ENCODE measurements around the gene CDCA7L.
"Not testable (repeated sequence)": the region's sequence is repeated elsewhere in the genome, so short reads cannot be mapped to it uniquely, and the experiment has no call there.

Gene CDCA7L

GRCh38 chr7:21886396-21886795 is 59.3 kb downstream of the CDCA7L start:
- Histone ChIP-seq H3K4me1 (no peaks in the 10 kb centered on the region), H3K4me3 (ENCODE audit: low read depth, low read length) (no peak overlapping the region), H3K27me3 (ENCODE audit: control insufficient read depth, insufficient read depth, low read length) (no peaks in the 10 kb centered on the region), H3K9me3 (ENCODE audit: control insufficient read depth, low read length) (no peaks in the 10 kb centered on the region), H3K9ac (no peak overlapping the region), H3K4me2 (ENCODE audit: low read length) (no peak overlapping the region), H3K27ac (no peak overlapping the region), H3K79me2 (no peaks in the 10 kb centered on the region), H2AFZ (no peak overlapping the region), H3K36me3 (ENCODE audit: control insufficient read depth, insufficient read depth, low read length) (no peaks in the 10 kb centered on the region)
- TF ChIP-seq, protein P1, sequence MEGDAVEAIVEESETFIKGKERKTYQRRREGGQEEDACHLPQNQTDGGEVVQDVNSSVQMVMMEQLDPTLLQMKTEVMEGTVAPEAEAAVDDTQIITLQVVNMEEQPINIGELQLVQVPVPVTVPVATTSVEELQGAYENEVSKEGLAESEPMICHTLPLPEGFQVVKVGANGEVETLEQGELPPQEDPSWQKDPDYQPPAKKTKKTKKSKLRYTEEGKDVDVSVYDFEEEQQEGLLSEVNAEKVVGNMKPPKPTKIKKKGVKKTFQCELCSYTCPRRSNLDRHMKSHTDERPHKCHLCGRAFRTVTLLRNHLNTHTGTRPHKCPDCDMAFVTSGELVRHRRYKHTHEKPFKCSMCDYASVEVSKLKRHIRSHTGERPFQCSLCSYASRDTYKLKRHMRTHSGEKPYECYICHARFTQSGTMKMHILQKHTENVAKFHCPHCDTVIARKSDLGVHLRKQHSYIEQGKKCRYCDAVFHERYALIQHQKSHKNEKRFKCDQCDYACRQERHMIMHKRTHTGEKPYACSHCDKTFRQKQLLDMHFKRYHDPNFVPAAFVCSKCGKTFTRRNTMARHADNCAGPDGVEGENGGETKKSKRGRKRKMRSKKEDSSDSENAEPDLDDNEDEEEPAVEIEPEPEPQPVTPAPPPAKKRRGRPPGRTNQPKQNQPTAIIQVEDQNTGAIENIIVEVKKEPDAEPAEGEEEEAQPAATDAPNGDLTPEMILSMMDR (IDR thresholded peaks at IDR 0.05), result no peak

- Histone ChIP-seq H3K27ac (no peak overlapping the region), H3K4me2 (ENCODE audit: low read length) (no peak overlapping the region), H3K27me3 (ENCODE audit: control insufficient read depth, insufficient read depth, low read length) (no peaks in the 10 kb centered on the region), H3K36me3 (ENCODE audit: control insufficient read depth, insufficient read depth, low read length) (no peaks in the 10 kb centered on the region), H3K9ac (no peak overlapping the region), H3K4me3 (ENCODE audit: low read depth, low read length) (no peak overlapping the region), H3K79me2 (no peaks in the 10 kb centered on the region), H3K9me3 (ENCODE audit: control insufficient read depth, low read length) (no peaks in the 10 kb centered on the region), H3K4me1 (no peaks in the 10 kb centered on the region), H2AFZ (no peak overlapping the region)
- TF ChIP-seq, protein P1 (IDR thresholded peaks at IDR 0.05), result no peak
These were observed 61.2 kb downstream of the CDCA7L start for GRCh38 chr7:21884496-21884895.

DNA sequence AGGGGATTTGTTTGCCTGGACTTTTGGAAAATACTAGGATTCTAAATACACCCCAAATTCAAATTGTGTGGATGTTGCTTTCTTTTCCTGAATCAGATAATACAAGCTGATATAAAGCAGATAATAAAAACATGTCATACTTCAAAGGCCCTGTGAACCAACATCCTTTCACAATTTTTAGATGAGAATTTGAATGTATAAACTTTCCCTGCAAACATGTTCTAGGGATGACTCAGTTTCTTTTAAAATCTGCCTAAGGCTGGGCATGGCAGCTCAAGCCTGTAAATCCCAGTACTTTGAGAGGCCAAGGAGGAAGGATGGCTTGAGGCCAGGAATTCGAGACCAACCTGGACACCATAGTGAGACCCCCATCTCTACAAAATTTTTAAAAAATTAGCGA is 62.2 kb downstream of the CDCA7L start:
- H3K9ac ChIP-seq; H2AFZ ChIP-seq; H3K9me3 ChIP-seq (ENCODE audit: control insufficient read depth, low read length); H3K4me2 ChIP-seq (ENCODE audit: low read length); H3K4me1 ChIP-seq; H3K4me3 ChIP-seq (ENCODE audit: low read depth, low read length); H3K27me3 ChIP-seq (ENCODE audit: control insufficient read depth, insufficient read depth, low read length); H3K27ac ChIP-seq; H3K36me3 ChIP-seq (ENCODE audit: control insufficient read depth, insufficient read depth, low read length); H3K79me2 ChIP-seq: not testable (repeated sequence)

GRCh38 chr7:21883069-21883468 is 62.6 kb downstream of the CDCA7L start:
- no peaks in the 10 kb centered on the region for H3K36me3 ChIP-seq (ENCODE audit: control insufficient read depth, insufficient read depth, low read length)
- no peaks in the 10 kb centered on the region for H3K79me2 ChIP-seq
- H3K9me3 ChIP-seq (ENCODE audit: control insufficient read depth, low read length), result no peaks in the 10 kb centered on the region
- H3K27ac ChIP-seq, result no peak overlapping the region
- H2AFZ ChIP-seq, result no peak overlapping the region
- no peak overlapping the region for H3K4me2 ChIP-seq (ENCODE audit: low read length)
- TF ChIP-seq, protein P1 (IDR thresholded peaks at IDR 0.05), result no peak
- H3K27me3 ChIP-seq (ENCODE audit: control insufficient read depth, insufficient read depth, low read length), result no peaks in the 10 kb centered on the region
- H3K4me1 ChIP-seq, result no peaks in the 10 kb centered on the region
- H3K4me3 ChIP-seq (ENCODE audit: low read depth, low read length), result no peak overlapping the region
- no peak overlapping the region for H3K9ac ChIP-seq

- Histone ChIP-seq H3K9ac (no peak overlapping the region), H3K79me2 (no peaks in the 10 kb centered on the region), H3K4me2 (ENCODE audit: low read length) (no peak overlapping the region), H3K4me3 (ENCODE audit: low read depth, low read length) (no peak overlapping the region), H3K27ac (no peak overlapping the region), H3K9me3 (ENCODE audit: control insufficient read depth, low read length) (no peaks in the 10 kb centered on the region), H3K36me3 (ENCODE audit: control insufficient read depth, insufficient read depth, low read length) (no peaks in the 10 kb centered on the region), H3K27me3 (ENCODE audit: control insufficient read depth, insufficient read depth, low read length) (no peaks in the 10 kb centered on the region), H3K4me1 (peaks cover 15% of the 10 kb centered on the region), H2AFZ (no peak overlapping the region)
- TF ChIP-seq, protein P1 (IDR thresholded peaks at IDR 0.05), result no peak
These were observed 75.8 kb downstream of the CDCA7L start for GRCh38 chr7:21869785-21870402.

All from parathyroid adenoma (tissue), 2 donors.